Motor neuron (in vitro differentiated cells): Measurements from ENCODE around the gene SOX9. TPM values are rescaled to one million over a fixed set of nuclear protein-coding genes. Genes with fewer than 3 reads are reported as not detected.

Source experiments
- ATAC-seq, 8 experiments: fragments of 200-7000 bp; cut with Tn5 transposase; replicated peaks in 6 of 8; 2 replicates each; pipeline ENCODE4 v1.8.0; 2021; ENCODE audit warnings: mild to moderate bottlenecking in 8 of 8, moderate library complexity in 8 of 8
- H3K27ac ChIP-seq, 2 donors: fragments of 250-450 bp; sonication (Bioruptor Pico); 2 replicates each; pipeline ENCODE4 v1.9.0; 2021; ENCODE audit warnings: antibody characterized with exemption in 2 of 2, mild to moderate bottlenecking in 2 of 2, moderate library complexity in 1 of 2
- H3K4me1 ChIP-seq, 2 donors: fragments of 250-450 bp; sonication (Bioruptor Pico); replicated peaks in 1 of 2; 2 replicates each; pipeline ENCODE4 v1.6.1; 2021; ENCODE audit warnings: antibody characterized with exemption in 2 of 2, mild to moderate bottlenecking in 2 of 2, moderate library complexity in 1 of 2
- H3K4me3 ChIP-seq, 5 donors: fragments of 250-450 bp; sonication (Bioruptor Pico); 2 replicates each; pipeline ENCODE4 v1.9.0; 2021; ENCODE audit warnings: antibody characterized with exemption in 5 of 5, mild to moderate bottlenecking in 5 of 5, moderate library complexity in 4 of 5
- WGBS, 10 experiments: fragments of 450-650 bp; shearing (Covaris generic); methylation state at CpG; one replicate each; pipeline ENCODE4 v1.0.0; 2022; 5-methylcytosine and 5-hydroxymethylcytosine counted together
- in situ Hi-C, 9 experiments: fragments of 400-800 bp; cut with MboI; loops; one replicate each; pipeline ENCODE4 v1.15.0; 2021; ENCODE audit warnings: low sequenced_read_pairs in 9 of 9, low pct_unique_long_range_greater_than_20kb in 2 of 9; ENCODE audit not compliant: unreplicated experiment in 9 of 9
- total RNA-seq, 8 experiments: library from RNA; unstranded; fragments of 300-600 nt; gene quantifications; 2 replicates each; pipeline versions ENCODE4 v1.2.3 to v1.2.4, GENCODE V29; 2022

SOX9 gene
- total RNA-seq, 8 experiments from 2014 or later = 1.8 to 108 (median 17.3) TPM

DNA sequence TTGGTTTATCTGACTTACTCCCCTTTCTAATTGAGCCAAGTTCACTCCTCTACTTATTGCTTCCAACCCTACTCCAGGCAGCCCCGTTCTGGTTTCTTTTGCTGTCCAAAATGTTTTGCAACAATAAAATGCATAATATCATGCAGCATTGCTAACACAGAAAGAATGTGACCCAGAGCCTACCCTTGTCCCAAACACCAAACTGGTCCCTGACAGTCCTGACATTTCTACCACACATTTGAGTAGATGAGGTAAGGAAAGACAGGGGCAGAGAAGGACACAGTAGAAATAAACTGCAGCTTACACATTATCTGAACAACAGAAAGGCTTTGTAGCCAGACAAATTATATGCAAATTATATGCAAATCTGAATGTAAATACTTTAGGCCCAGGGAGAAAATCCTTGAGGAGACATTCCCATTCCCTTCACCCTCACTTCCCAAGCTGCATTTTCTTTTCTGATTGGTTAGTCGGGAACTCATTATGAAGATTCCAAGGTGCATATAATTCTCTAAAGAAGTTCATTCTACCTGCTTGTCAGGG, 31.6 kb downstream of the SOX9 start:
- peak overlapping the region in 1 of 2 donors; percentile 86 for H3K27ac ChIP-seq
- WGBS, 10 experiments = 0 to 100% (median 88%) methylated on average over 1 to 2 of the region's 2 CpGs; no CpG with 5 or more reads in 2 of the 10 experiments
- H3K4me1 ChIP-seq = peaks cover 17 to 22% of the 10 kb centered on the region in 2 donors
- peak in 3 of 8 experiments; percentile 74 to 79 (median 76) for ATAC-seq
- H3K4me3 ChIP-seq = no peak overlapping the region
- in situ Hi-C loops = no loop called here

DNA sequence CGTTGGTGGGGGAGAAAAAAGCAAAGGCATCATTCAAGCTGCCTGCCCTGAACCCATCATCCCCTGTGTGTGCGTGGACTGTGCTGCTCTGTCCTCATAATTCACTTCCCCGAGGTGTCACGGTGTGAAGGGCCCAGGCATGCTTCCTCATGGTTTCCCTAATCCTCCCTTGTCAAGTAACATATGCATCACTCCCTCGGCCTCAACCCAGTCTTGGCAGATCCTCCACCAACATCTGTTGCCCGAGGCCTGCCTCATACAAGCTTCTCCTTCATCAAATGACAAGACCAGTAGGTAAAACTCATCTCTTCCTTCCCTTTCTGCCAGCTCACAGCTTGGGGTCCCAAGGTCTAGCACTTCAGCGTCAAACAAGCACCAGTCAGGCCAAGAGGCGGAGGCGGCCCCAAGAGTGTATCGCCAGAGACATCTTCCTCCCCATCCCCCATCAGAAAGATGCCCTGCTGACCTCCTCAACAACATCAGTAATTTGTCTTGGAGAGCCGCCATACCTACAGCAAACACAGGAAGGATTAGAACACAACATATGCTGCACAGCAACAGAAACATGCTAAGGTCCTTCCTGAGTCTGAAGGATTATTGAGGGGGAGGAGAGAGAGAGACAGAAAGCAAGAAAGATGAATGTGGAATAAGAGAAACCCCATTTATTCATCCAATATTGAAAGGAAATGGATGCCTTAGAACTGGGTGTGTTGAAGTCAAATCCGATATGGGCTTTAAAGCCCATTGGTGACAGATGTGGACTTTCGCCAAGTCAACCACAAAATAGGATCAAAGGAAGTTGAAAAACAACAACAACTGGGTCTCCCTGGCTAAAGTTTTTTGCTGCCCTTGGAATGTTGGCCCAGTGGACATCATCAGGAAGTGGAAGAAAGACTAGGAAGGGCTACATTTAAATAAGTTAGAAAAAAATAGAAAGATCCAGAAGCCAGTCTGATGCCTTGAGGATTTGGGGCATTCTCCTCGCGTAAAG, 38.4 kb downstream of the SOX9 start:
- Histone ChIP-seq H3K4me3 (no peak overlapping the region), H3K27ac (no peak overlapping the region), H3K4me1 (peaks cover 5 to 8% of the 10 kb centered on the region in 2 donors)
- WGBS, 10 experiments = 20 to 100% (median 74%) methylated on average over 1 to 14 of the region's 15 CpGs; no CpG with 5 or more reads in 1 of the 10 experiments
- in situ Hi-C loops = no loop called here
- ATAC-seq = peak in 5 of 8 experiments; percentile 19 to 83 (median 46)

DNA sequence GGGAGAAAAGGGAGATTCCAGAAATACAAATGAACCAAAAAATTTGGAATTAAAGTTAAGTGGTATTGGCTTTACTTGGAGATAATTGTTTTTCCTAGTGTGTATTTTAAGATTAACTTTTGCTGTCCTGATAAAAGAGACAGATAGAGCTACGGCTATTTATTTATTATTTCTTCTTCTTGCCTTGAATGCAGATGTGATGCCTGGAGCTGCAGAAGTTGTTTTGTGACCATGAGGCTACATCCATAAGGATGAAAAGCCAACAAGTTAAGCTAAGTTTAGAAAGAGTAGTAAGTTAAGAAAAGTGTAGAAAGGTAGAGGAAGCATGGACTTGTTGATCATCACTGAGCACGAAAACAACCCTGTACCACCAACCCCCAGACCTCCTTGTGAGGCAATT, 41.7 kb downstream of the SOX9 start:
- in situ Hi-C loops = no loop called here
- WGBS, 10 experiments = 20 to 100% (median 85%) methylated on average over 1 to 2 of the region's 2 CpGs; no CpG with 5 or more reads in 2 of the 10 experiments
- Histone ChIP-seq H3K27ac (no peak overlapping the region), H3K4me1 (peaks cover 17 to 22% of the 10 kb centered on the region in 2 donors), H3K4me3 (no peak overlapping the region)
- no peak for ATAC-seq

DNA sequence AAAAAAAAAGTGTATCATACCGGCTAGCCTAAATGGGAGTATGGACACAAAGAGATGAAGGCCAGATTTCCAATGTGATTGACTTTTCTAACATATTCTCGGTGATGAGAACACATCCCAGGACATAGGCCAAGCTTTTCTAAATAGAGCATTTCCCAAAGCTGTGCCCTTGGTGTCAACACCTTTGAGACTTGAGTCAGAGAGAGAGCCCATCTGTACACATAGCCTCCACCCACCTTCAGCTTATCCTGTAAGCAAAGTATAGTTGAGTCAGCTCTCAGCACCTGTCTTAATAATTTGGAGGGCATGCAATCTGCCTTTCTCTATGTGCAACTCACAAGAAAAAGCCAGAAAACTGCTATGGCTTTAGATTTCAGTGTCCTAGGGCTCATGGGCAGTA, 42.7 kb downstream of the SOX9 start:
- ATAC-seq = no peak
- WGBS, 10 experiments = 33 to 100% (median 95%) methylated on average over 1 to 2 of the region's 2 CpGs; no CpG with 5 or more reads in 1 of the 10 experiments
- peaks cover 17 to 22% of the 10 kb centered on the region in 2 donors for H3K4me1 ChIP-seq
- in situ Hi-C loops = no loop called here
- no peak overlapping the region for H3K4me3 ChIP-seq
- no peak overlapping the region for H3K27ac ChIP-seq

DNA sequence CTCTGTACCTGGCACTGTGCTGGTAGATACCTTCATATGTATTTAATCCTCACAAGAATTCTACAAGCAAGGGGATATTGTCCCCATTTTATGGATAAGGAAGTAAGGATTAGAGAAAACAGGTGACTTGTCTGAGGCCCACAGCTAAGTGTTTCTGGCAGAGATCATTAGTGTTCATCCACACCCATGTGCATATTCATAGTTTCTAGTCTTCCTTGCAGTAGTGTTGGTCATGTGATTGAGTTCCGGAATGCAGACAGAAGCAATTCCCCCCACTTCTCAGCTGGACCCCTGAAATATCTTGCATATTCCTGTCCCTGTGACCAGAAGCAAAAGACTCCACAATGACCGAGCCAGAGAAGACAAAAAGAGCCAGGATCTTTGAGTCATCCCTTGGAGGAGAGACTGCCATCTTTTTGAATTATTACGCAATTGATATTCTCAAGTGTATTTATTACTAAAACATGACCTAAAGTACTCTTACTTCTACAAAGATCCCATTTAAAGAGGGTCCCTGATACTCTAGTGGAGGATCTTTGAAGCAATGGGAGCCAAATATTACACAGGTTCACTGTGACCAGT, 43.4 kb downstream of the SOX9 start:
- Histone ChIP-seq H3K27ac (no peak overlapping the region), H3K4me1 (peaks cover 12 to 19% of the 10 kb centered on the region in 2 donors), H3K4me3 (no peak overlapping the region)
- in situ Hi-C loops = no loop called here
- WGBS, 10 experiments = 0 to 100% (median 67%) methylated on average over 1 to 3 of the region's 3 CpGs; no CpG with 5 or more reads in 3 of the 10 experiments
- ATAC-seq = peak in 3 of 8 experiments; percentile 69 to 94 (median 93)

GRCh38 chr17:72165192-72165866, 44.5 kb downstream of the SOX9 start:
- H3K4me3 ChIP-seq = no peak overlapping the region
- peak in 4 of 8 experiments; percentile 32 to 61 (median 54) for ATAC-seq
- in situ Hi-C loops = no loop called here
- 46 to 100% (median 59%) methylated on average over 1 to 5 of the region's 9 CpGs; no CpG with 5 or more reads in 2 of the 10 experiments for WGBS, 10 experiments
- H3K4me1 ChIP-seq = peaks cover 8 to 17% of the 10 kb centered on the region in 2 donors
- peak overlapping the region in 1 of 2 donors; percentile 4 for H3K27ac ChIP-seq

DNA sequence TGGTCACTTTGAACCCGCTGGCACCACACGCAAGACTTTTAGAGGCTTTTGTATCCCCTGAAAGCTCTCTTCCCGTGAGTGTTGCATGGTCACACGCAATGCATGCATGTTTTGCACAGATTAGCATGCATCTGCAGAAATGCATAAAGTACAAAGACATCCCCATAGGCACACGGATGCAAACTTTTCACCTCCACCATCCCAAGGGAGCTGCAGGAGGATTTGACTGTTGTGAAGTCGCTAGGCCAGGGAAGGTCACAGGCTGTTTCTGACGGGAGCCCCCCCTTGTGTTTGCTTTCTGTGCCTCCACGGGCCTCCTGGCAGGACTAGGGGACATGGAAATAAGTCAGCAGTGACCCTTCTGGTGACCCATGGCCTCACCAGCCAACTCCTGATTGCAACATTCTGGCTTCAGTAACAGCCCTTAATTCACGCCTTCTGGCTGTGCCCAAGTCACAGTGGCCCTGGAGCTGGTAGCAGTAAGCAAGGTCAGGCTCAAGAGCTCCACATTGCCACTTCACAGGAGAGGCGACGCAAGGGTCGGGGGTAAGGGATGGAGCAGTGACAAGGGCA, 45.1 kb downstream of the SOX9 start:
- Histone ChIP-seq H3K27ac (peak overlapping the region in 1 of 2 donors; percentile 6), H3K4me1 (peaks cover 8 to 17% of the 10 kb centered on the region in 2 donors), H3K4me3 (no peak overlapping the region)
- ATAC-seq = peak in 3 of 8 experiments; percentile 30 to 56 (median 49)
- in situ Hi-C loops = no loop called here
- 0 to 100% (median 66%) methylated on average over 1 to 9 of the region's 12 CpGs; no CpG with 5 or more reads in 1 of the 10 experiments for WGBS, 10 experiments

DNA sequence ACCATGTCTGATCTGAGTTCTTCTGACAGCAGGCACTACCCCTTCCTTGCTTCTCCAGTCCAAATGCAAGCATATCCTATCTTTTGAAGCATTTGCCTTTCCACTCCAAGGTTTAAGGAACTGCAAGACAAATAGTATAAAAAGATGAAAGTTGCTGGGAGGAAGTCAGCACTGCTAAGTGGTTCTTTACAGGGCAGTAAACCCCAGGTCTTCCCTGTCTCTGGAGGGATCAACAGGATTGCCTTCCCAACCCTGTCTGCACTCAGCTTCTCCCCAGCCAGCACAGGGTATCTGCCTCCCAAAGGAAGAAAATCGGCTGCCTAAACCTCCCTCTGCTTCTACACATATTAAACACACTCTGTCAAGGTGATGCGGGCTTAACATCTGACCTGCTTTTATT, 46.8 kb downstream of the SOX9 start:
- peaks cover 17 to 25% of the 10 kb centered on the region in 2 donors for H3K4me1 ChIP-seq
- no peak for ATAC-seq
- 50 to 100% (median 78%) methylated on average over 1 to 2 of the region's 2 CpGs; no CpG with 5 or more reads in 1 of the 10 experiments for WGBS, 10 experiments
- no peak overlapping the region for H3K4me3 ChIP-seq
- no peak overlapping the region for H3K27ac ChIP-seq
- in situ Hi-C loops = no loop called here

DNA sequence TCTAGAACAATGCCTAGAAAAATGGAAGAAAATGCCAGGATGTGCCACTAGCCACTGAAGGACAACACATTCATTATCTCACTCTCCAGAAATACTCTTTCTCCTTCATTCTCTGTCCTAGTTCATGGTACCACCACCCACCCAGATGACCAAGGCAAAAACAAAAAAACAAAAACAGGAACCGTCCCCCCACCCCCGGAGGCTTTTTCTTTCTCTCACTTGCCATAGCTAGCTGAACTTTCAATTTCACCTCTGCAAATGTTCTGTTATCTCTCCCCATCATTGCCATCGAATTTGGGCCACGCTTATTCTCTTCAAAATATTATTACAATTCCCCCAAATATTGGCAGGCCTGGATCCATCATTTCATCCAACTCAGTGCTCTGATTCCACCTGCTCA, 49.0 kb downstream of the SOX9 start:
- Histone ChIP-seq H3K4me1 (peaks cover 17 to 24% of the 10 kb centered on the region in 2 donors), H3K4me3 (no peak overlapping the region), H3K27ac (no peak overlapping the region)
- in situ Hi-C loops = no loop called here
- 60 to 97% (median 81%) methylated on average over 1 to 4 of the region's 4 CpGs; no CpG with 5 or more reads in 1 of the 10 experiments for WGBS, 10 experiments
- no peak for ATAC-seq

DNA sequence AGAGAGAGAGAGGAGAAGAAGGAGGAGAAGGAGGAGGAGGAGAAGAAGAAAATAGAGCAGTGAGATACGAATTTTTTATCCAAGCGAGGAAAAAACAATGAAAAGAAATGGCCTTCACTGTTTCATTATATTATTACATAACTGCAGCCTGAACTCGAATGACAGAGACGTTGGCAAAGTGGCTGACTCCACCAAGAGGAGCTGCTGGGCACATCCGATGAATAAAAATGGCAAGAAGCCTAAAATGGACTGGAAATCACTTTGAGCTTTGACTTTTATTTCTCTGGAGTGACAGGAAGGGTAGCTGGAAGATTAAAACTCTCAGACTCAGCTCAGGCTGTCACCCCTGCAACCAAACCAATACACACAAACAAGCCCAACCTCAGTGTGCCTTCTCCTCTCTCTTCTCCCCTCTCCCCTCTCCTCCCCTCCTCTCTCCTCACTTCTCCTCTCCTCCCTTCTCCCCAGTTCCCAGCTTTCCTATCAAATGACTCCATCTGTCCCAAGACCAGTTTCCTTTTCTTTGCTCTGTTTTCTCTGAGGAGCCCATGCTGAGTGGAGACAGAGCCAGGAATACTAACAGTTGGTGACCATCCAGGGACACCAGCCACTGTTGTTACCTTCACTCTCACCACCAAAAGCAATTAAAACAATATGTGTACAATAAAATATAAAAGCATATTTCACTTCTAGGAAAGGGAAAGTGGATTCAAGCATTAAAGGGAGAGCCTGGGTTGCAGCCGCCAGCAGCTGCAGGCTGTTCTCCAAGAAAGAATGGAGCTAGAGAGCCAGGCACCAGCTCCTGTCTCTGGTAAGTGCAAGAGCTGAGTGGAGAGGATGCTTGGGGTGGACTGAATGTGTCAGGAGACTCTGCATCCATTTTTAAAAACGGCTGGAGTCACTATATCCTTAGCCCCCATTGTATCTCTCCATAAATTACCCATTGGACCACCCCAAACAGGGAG, 51.2 kb downstream of the SOX9 start:
- no peak overlapping the region for H3K4me3 ChIP-seq
- no peak overlapping the region for H3K27ac ChIP-seq
- in situ Hi-C loops = no loop called here
- WGBS, 10 experiments = 13 to 100% (median 46%) methylated on average over 1 to 7 of the region's 7 CpGs
- H3K4me1 ChIP-seq = peaks cover 9 to 14% of the 10 kb centered on the region in 2 donors
- no peak for ATAC-seq

- ATAC-seq = peak in 4 of 8 experiments; percentile 26 to 99 (median 72)
These were observed 52.8 kb downstream of the SOX9 start for GRCh38 chr17:72173499-72174116.

More at GRCh38 chr17:72173499-72174116, 52.8 kb downstream of the SOX9 start:
- H3K27ac ChIP-seq = no peak overlapping the region
- 10 to 100% (median 64%) methylated on average over 1 to 6 of the region's 9 CpGs for WGBS, 10 experiments
- in situ Hi-C loops = no loop called here
- H3K4me3 ChIP-seq = no peak overlapping the region
- peaks cover 9 to 14% of the 10 kb centered on the region in 2 donors for H3K4me1 ChIP-seq
